Activated T-helper 9 cell treated with anti-CD3 and anti-CD28 coated beads, Interleukin-2, amount 50 U/mL, for 16 hours (primary cell): ENCODE data around the gene NPR1.
"Not testable (repeated sequence)": the region's sequence is repeated elsewhere in the genome, so short reads cannot be mapped to it uniquely, and the experiment has no call there.

Experiments
- DNase-seq: peaks from one replicate; pipeline ENCODE4 v3.0.0-alpha.2; 2020; ENCODE audit warnings: low read depth

Gene NPR1

GRCh38 chr1:153678519-153679336 is at the start of gene NPR1:
NPR1 (plus strand) TSS chr1:153678688; CDS start chr1:153679109, 421 bp downstream.
- DNase-seq: no peak

- no peak for DNase-seq
These were observed 49.2 kb upstream of the NPR1 start for GRCh38 chr1:153629343-153629665.

- no peak for DNase-seq
These were observed 48.5 kb upstream of the NPR1 start for GRCh38 chr1:153629971-153630370.

GRCh38 chr1:153630384-153630783 is 48.1 kb upstream of the NPR1 start:
- no peak for DNase-seq

GRCh38 chr1:153631047-153632022 is 47.2 kb upstream of the NPR1 start:
- DNase-seq: no peak

- DNase-seq: no peak
These were observed 45.2 kb upstream of the NPR1 start for GRCh38 chr1:153633161-153633753.

GRCh38 chr1:153633754-153634665 is 44.5 kb upstream of the NPR1 start, which contains the start of gene CHTOP:
CHTOP (plus strand) TSS chr1:153634066; CDS start chr1:153636589, 2,523 bp downstream.
- DNase-seq: peak; percentile 93

GRCh38 chr1:153635872-153636271 is 42.6 kb upstream of the NPR1 start:
- DNase-seq: no peak

GRCh38 chr1:153636312-153636711 is 42.2 kb upstream of the NPR1 start:
- no peak for DNase-seq

- DNase-seq: no peak
These were observed 40.2 kb upstream of the NPR1 start for GRCh38 chr1:153638261-153638660.

- no peak for DNase-seq
These were observed 39.2 kb upstream of the NPR1 start for GRCh38 chr1:153639280-153639679.

- DNase-seq: not testable (repeated sequence)
These were observed 38.3 kb upstream of the NPR1 start for GRCh38 chr1:153640213-153640612.

GRCh38 chr1:153640861-153641260 is 37.6 kb upstream of the NPR1 start:
- no peak for DNase-seq

GRCh38 chr1:153642161-153642560 is 36.3 kb upstream of the NPR1 start:
- DNase-seq: no peak

- no peak for DNase-seq
These were observed 35.4 kb upstream of the NPR1 start for GRCh38 chr1:153643100-153643499.

- DNase-seq: no peak
These were observed 34.7 kb upstream of the NPR1 start for GRCh38 chr1:153643816-153644215.

- no peak for DNase-seq
These were observed 31.7 kb upstream of the NPR1 start for GRCh38 chr1:153646672-153647345.

GRCh38 chr1:153647346-153647714 is 31.2 kb upstream of the NPR1 start:
- DNase-seq: no peak

GRCh38 chr1:153648000-153648643 is 30.4 kb upstream of the NPR1 start:
- no peak for DNase-seq

GRCh38 chr1:153649137-153649862 is 29.2 kb upstream of the NPR1 start:
- DNase-seq: no peak
